Activated B cell treated with CpG ODN at 0.5 μM for 24 hours (primary cell): Measurements from ENCODE around the gene GRM7. TPM values are rescaled to one million over a fixed set of nuclear protein-coding genes. Genes with fewer than 3 reads are reported as not detected.

ENCODE experiments used
- ATAC-seq: fragments of 200-7000 bp; cut with Tn5 transposase; one replicate; pipeline ENCODE4 v1.10.0; 2021; ENCODE audit warnings: low read depth, mild to moderate bottlenecking, moderate library complexity
- CTCF ChIA-PET: fragments of 350-600 bp; sonication (Branson Sonifier 250); formaldehyde crosslinking; loops from one replicate; lab custom pipeline; 2021; ENCODE audit warnings: antibody characterized with exemption; lab: Charles Lee
- POLR2A ChIA-PET: fragments of 350-600 bp; sonication (Branson Sonifier 250); formaldehyde crosslinking; loops from one replicate; lab custom pipeline; 2021; ENCODE audit warnings: antibody characterized with exemption; lab: Charles Lee
- DNase-seq: peaks from one replicate; pipeline ENCODE4 v3.0.0; 2022
- H3K27ac Mint-ChIP-seq: one replicate; pipeline ENCODE4 v1.8.0; 2020; ENCODE audit warnings: mixed read lengths
- H3K27me3 Mint-ChIP-seq: one replicate; pipeline ENCODE4 v1.8.0; 2021; ENCODE audit warnings: mixed read lengths
- H3K36me3 Mint-ChIP-seq: one replicate; pipeline ENCODE4 v1.8.0; 2021; ENCODE audit warnings: low read depth, mixed read lengths
- H3K4me1 Mint-ChIP-seq: one replicate; pipeline ENCODE4 v1.8.0; 2021; ENCODE audit warnings: mixed read lengths
- H3K4me3 Mint-ChIP-seq: one replicate; pipeline ENCODE4 v1.8.0; 2020; ENCODE audit warnings: mild to moderate bottlenecking, mixed read lengths
- H3K9me3 Mint-ChIP-seq: one replicate; pipeline ENCODE4 v1.8.0; 2020; ENCODE audit warnings: mixed read lengths
- intact Hi-C: fragments of 100-400 bp; cut with micrococcal nuclease; formaldehyde crosslinking; loops from one replicate; pipeline ENCODE4 v1.15.1; 2024
- total RNA-seq: library from RNA; stranded (reverse); gene quantifications from 2 replicates; pipeline ENCODE4 v1.2.3, GENCODE V29; 2022
- TF ChIP-seq, protein P1 (sequence below): fragments of 200-600 bp; IDR thresholded peaks from one replicate; pipeline ENCODE4 v1.8.0; 2022; ENCODE audit warnings: antibody characterized with exemption, mild to moderate bottlenecking

GRM7 gene
- not detected in 2 replicates for total RNA-seq

DNA sequence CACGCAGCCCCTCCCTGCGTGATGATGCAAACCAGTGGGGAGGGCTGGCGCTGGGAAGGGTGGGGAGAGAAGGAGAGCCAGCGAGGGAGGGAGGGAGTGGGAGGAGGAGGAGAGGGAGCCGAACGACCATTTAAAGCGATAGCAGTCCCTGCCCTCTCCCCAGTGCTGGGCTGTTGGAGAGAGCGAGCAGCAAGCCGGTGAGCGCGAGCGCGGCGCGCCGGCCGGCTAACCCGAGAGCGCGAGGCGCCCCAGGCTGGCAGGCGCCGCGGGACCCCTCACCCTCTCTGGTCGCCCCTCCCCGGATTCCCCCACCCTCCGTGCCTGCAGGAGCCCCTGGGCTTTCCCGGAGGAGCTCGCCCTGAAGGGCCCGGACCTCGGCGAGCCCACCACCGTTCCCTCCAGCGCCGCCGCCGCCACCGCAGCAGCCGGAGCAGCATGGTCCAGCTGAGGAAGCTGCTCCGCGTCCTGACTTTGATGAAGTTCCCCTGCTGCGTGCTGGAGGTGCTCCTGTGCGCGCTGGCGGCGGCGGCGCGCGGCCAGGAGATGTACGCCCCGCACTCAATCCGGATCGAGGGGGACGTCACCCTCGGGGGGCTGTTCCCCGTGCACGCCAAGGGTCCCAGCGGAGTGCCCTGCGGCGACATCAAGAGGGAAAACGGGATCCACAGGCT is at the start of gene GRM7:
GRM7 (plus strand) TSS at position 162 of the 671 bp plus-strand sequence.
- TF ChIP-seq, protein P1, sequence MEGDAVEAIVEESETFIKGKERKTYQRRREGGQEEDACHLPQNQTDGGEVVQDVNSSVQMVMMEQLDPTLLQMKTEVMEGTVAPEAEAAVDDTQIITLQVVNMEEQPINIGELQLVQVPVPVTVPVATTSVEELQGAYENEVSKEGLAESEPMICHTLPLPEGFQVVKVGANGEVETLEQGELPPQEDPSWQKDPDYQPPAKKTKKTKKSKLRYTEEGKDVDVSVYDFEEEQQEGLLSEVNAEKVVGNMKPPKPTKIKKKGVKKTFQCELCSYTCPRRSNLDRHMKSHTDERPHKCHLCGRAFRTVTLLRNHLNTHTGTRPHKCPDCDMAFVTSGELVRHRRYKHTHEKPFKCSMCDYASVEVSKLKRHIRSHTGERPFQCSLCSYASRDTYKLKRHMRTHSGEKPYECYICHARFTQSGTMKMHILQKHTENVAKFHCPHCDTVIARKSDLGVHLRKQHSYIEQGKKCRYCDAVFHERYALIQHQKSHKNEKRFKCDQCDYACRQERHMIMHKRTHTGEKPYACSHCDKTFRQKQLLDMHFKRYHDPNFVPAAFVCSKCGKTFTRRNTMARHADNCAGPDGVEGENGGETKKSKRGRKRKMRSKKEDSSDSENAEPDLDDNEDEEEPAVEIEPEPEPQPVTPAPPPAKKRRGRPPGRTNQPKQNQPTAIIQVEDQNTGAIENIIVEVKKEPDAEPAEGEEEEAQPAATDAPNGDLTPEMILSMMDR: no peak
- intact Hi-C loops: no loop called here
- DNase-seq (no peak), ATAC-seq (no peak)
- no peaks in the 10 kb centered on the region for H3K4me1 Mint-ChIP-seq
- H3K4me3 Mint-ChIP-seq: no peak within 1 kb of the TSS
- POLR2A ChIA-PET: no interaction called here
- peaks cover 3% of the 10 kb centered on the region for H3K9me3 Mint-ChIP-seq
- H3K27me3 Mint-ChIP-seq: peaks cover 15% of the 10 kb centered on the region
- CTCF ChIA-PET: no interaction called here
- no peaks in the 10 kb centered on the region for H3K36me3 Mint-ChIP-seq
- no peak within 1 kb of the TSS for H3K27ac Mint-ChIP-seq

DNA sequence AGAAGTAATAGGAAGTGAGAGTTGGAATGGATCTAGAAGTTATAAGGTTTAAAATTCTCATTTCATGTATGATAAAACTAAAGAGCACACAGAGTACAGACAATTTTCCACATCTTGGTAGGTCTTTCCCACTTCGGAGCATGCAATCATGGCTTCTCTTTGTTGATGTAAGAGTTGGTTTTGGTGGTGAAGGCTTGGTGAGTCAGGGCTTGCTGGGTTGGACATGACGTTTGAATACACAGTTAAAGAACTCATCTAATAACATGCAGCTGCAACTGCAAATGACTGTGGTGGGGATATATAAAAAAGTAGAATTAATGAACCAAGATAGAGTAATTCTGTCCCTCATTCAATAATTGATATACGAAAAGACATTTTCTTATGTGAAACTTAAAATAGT is 39.5 kb upstream of the GRM7 start:
- DNase-seq (no peak), ATAC-seq (no peak)
- ChIA-PET POLR2A (no interaction called here), CTCF (no interaction called here)
- no peak overlapping the region for H3K27ac Mint-ChIP-seq
- H3K36me3 Mint-ChIP-seq: no peaks in the 10 kb centered on the region
- H3K27me3 Mint-ChIP-seq: no peaks in the 10 kb centered on the region
- intact Hi-C loops: no loop called here
- H3K4me1 Mint-ChIP-seq: no peaks in the 10 kb centered on the region
- H3K4me3 Mint-ChIP-seq: no peak overlapping the region
- TF ChIP-seq, protein P1: no peak
- no peaks in the 10 kb centered on the region for H3K9me3 Mint-ChIP-seq

DNA sequence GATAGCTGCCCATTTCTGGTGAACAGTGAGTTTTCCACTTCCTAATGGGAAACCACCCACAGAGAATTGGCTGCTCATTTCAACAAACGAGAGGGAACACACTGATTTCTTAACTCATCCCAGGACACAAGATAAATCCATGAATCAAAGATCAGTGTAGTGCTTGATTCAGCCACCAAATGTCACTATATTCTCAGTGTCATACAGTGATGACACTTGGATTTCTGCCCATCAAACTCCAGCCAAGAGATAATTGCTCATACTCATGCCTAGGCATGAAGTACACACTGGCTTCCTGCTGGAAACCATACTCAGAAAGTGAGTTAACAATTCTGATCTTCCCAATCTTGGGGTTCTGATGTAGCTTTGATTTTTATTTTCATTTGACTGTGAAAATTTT is 35.4 kb upstream of the GRM7 start:
- no peak for DNase-seq
- TF ChIP-seq, protein P1: no peak
- Mint-ChIP-seq H3K27ac (no peak overlapping the region), H3K27me3 (no peaks in the 10 kb centered on the region), H3K36me3 (no peaks in the 10 kb centered on the region), H3K9me3 (peaks cover 2% of the 10 kb centered on the region), H3K4me3 (no peak overlapping the region), H3K4me1 (no peaks in the 10 kb centered on the region)
- ChIA-PET CTCF (no interaction called here), POLR2A (no interaction called here)
- intact Hi-C loops: no loop called here
- no peak for ATAC-seq

DNA sequence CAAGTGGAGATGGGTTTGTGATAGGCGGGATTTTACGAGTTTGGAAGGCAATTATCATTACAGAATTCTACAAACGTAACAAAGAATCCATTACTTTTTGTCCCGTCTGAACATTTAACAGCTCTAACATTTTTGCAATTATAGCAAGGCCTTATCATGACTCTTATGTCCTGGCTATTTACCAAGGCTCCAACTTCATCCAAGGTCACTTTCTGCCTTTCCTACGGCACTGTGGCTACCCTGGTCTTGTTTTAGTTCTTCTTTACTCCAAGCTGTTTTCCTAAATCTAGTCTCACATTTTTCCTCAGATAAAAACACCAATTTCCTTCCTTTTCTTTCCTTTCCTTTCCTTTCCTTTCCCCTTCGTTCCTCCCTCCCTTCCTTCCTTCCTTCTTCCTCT is 33.5 kb upstream of the GRM7 start:
- intact Hi-C loops: no loop called here
- Mint-ChIP-seq H3K4me3 (no peak overlapping the region), H3K27ac (no peak overlapping the region), H3K9me3 (peaks cover 5% of the 10 kb centered on the region), H3K36me3 (no peaks in the 10 kb centered on the region), H3K27me3 (no peaks in the 10 kb centered on the region), H3K4me1 (no peaks in the 10 kb centered on the region)
- DNase-seq (no peak), ATAC-seq (no peak)
- ChIA-PET POLR2A (no interaction called here), CTCF (no interaction called here)
- TF ChIP-seq, protein P1: no peak

DNA sequence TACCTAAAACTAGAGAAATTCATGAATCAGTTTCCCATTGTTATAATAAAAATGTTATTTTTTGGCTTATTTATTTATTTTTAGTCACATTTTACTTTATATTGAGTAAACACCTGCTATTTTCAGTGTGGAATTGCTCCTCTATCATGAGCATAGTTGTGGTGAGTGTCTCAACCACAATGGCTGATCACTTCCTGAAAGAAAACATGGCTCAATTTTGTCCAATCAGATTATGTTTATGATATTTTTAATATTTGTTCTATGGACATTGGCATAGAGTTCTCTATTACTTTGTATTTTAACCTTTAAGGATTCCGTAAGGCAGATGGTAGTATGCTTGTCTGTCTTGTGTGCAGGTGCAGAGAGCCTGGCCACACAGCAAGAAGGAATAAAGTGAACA is 16.2 kb upstream of the GRM7 start:
- H3K4me1 Mint-ChIP-seq: no peaks in the 10 kb centered on the region
- no peaks in the 10 kb centered on the region for H3K9me3 Mint-ChIP-seq
- H3K36me3 Mint-ChIP-seq: no peaks in the 10 kb centered on the region
- no peaks in the 10 kb centered on the region for H3K27me3 Mint-ChIP-seq
- no peak for DNase-seq
- TF ChIP-seq, protein P1: no peak
- ChIA-PET CTCF (no interaction called here), POLR2A (no interaction called here)
- no peak for ATAC-seq
- H3K27ac Mint-ChIP-seq: no peak overlapping the region
- intact Hi-C loops: no loop called here
- no peak overlapping the region for H3K4me3 Mint-ChIP-seq
